GM12878 (cell line): ENCODE data around the gene IFNK. TPM values are rescaled to one million over a fixed set of nuclear protein-coding genes. Genes with fewer than 3 reads are reported as not detected.

Experiments
- ATF2 ChIP-seq: IDR thresholded peaks from 2 replicates; pipeline ENCODE4 v1.6.1; 2012; ENCODE audit warnings: low read length, inconsistent platforms
- BMI1 ChIP-seq: fragments of 450-650 bp; IDR thresholded peaks from 2 replicates; pipeline ENCODE4 v1.6.1; 2016; ENCODE audit warnings: mild to moderate bottlenecking, moderate library complexity, borderline replicate concordance
- BRCA1 ChIP-seq: IDR thresholded peaks from 2 replicates; pipeline ENCODE4 v1.6.1; 2011; ENCODE audit warnings: low read depth, low read length, improper control_type of control experiment
- CEBPB ChIP-seq, 2 experiments: fragments of 150-350 bp in 1 of 2; IDR thresholded peaks; 2 replicates each; pipeline ENCODE4 v1.6.1; 2012 to 2014; ENCODE audit warnings: low read depth in 2 of 2, low read length in 2 of 2, borderline replicate concordance in 1 of 2, inconsistent platforms in 1 of 2
- E4F1 ChIP-seq: fragments of 450-650 bp; IDR thresholded peaks from 2 replicates; pipeline ENCODE4 v1.6.1; 2018; ENCODE audit warnings: borderline replicate concordance, mild to moderate bottlenecking; ENCODE audit not compliant: partially characterized antibody
- ESRRA ChIP-seq: IDR thresholded peaks from 2 replicates; pipeline ENCODE4 v1.6.1; 2012; ENCODE audit warnings: mild to moderate bottlenecking, low read length, improper control_type of control experiment
- GABPA ChIP-seq: IDR thresholded peaks from 2 replicates; pipeline ENCODE4 v1.6.1; 2014; ENCODE audit warnings: antibody characterized with exemption, low read depth, mild to moderate bottlenecking, inconsistent platforms
- HSF1 ChIP-seq: fragments of 150-350 bp; IDR thresholded peaks from 2 replicates; pipeline ENCODE4 v1.6.1; 2014; ENCODE audit warnings: mild to moderate bottlenecking, low read depth, low read length
- IRF5 ChIP-seq: fragments of 450-650 bp; IDR thresholded peaks from 2 replicates; pipeline ENCODE4 v1.6.1; 2017; ENCODE audit warnings: borderline replicate concordance
- JUNB ChIP-seq: IDR thresholded peaks from 2 replicates; pipeline ENCODE4 v1.6.1; 2016; ENCODE audit warnings: antibody characterized with exemption, mild to moderate bottlenecking
- MTA2 ChIP-seq: fragments of 450-650 bp; IDR thresholded peaks from 2 replicates; pipeline ENCODE4 v1.6.1; 2016; ENCODE audit warnings: low read depth, mild to moderate bottlenecking, moderate library complexity
- MYB ChIP-seq: fragments of 150-350 bp; IDR thresholded peaks from 2 replicates; pipeline ENCODE4 v1.6.1; 2014; ENCODE audit warnings: mild to moderate bottlenecking, low read depth, low read length, borderline replicate concordance
- NFIC ChIP-seq: IDR thresholded peaks from 2 replicates; pipeline ENCODE4 v1.6.1; 2012; ENCODE audit warnings: low read depth, mild to moderate bottlenecking, inconsistent platforms, low read length, moderate library complexity
- NR2F1 ChIP-seq: fragments of 450-650 bp; conservative IDR thresholded peaks from 2 replicates; pipeline ENCODE4 v1.6.1; 2017; ENCODE audit warnings: mild to moderate bottlenecking
- PAX8 ChIP-seq: fragments of 450-650 bp; IDR thresholded peaks from 2 replicates; pipeline ENCODE4 v1.6.1; 2017; ENCODE audit warnings: mild to moderate bottlenecking, moderate library complexity
- POLR2AphosphoS2 ChIP-seq: IDR thresholded peaks from 2 replicates; pipeline ENCODE4 v1.6.1; 2011; ENCODE audit warnings: low read depth, mild to moderate bottlenecking, low read length, improper control_type of control experiment, moderate library complexity
- RFX5 ChIP-seq: IDR thresholded peaks from 2 replicates; pipeline ENCODE4 v1.6.1; 2011; ENCODE audit warnings: low read depth, low read length, improper control_type of control experiment
- SMARCA5 ChIP-seq: fragments of 450-650 bp; IDR thresholded peaks from 2 replicates; pipeline ENCODE4 v1.6.1; 2017; ENCODE audit warnings: mild to moderate bottlenecking
- SMC3 ChIP-seq: IDR thresholded peaks from 2 replicates; pipeline ENCODE4 v1.6.1; 2011; ENCODE audit warnings: low read length, improper control_type of control experiment, borderline replicate concordance
- SPI1 ChIP-seq: IDR thresholded peaks from 2 replicates; pipeline ENCODE4 v1.6.1; 2011; ENCODE audit warnings: low read depth, mild to moderate bottlenecking, low read length, moderate library complexity, borderline replicate concordance; ENCODE audit not compliant: insufficient read depth
- TCF3 ChIP-seq: IDR thresholded peaks from 2 replicates; pipeline ENCODE4 v1.6.1; 2012; ENCODE audit warnings: low read depth, mild to moderate bottlenecking, low read length, borderline replicate concordance; ENCODE audit not compliant: insufficient read depth
- WRNIP1 ChIP-seq: IDR thresholded peaks from 2 replicates; pipeline ENCODE4 v1.6.1; 2011; ENCODE audit warnings: low read depth, low read length, improper control_type of control experiment, borderline replicate concordance
- ZNF24 ChIP-seq: fragments of 450-650 bp; IDR thresholded peaks from 2 replicates; pipeline ENCODE4 v1.6.1; 2017; ENCODE audit warnings: antibody characterized with exemption, mild to moderate bottlenecking
- ZNF384 ChIP-seq: IDR thresholded peaks from 2 replicates; pipeline ENCODE4 v1.6.1; 2012; ENCODE audit warnings: low read depth, mild to moderate bottlenecking, low read length, improper control_type of control experiment, borderline replicate concordance
- polyA plus RNA-seq, 11 experiments: library from polyadenylated mRNA; depleted of rRNA in 4 of 11; unstranded in 6 of 11; stranded (reverse) in 5 of 11; fragments of >200 nt; fragmentation: Nextera tagmentation in 4 of 11; fragmentation: Illumina TruSeq in 1 of 11; extraction: Ambion mirVana in 4 of 11; extraction: Trizol in 1 of 11; gene quantifications; 1 replicate in 1 of 11; 2 replicates in 10 of 11; pipeline versions ENCODE4 v1.2.1 to v1.2.3, GENCODE V29; 2011 to 2016; ENCODE audit warnings: inconsistent platforms in 2 of 11, missing spikeins in 2 of 11, low read depth in 1 of 11
- total RNA-seq, 4 experiments: library from RNA; depleted of rRNA in 3 of 4; stranded (reverse); fragments of >200 nt in 3 of 4; fragmentation: Illumina TruSeq in 1 of 4; extraction: Trizol in 1 of 4; gene quantifications; 2 replicates each; pipeline versions ENCODE4 v1.2.1 to v1.2.3, GENCODE V29; 2013 to 2021

The IFNK gene
- total and polyA plus RNA-seq, 10 of the 15 experiments (the other 5 are each of a cell fraction or from before 2014, with no cell fraction given) = 0.06 TPM; not detected in 9

GRCh38 chr9:27489087-27489876 lies 34.8 kb upstream of the IFNK start (continued):
- TF ChIP-seq E4F1 = no peak
- TF ChIP-seq MTA2 = no peak
- TF ChIP-seq BMI1 = no peak
- peak; percentile 52; the same call in 1 of the 2 replicates for TF ChIP-seq ATF2
- no peak for TF ChIP-seq POLR2AphosphoS2
- peak; percentile 55; the same call in 1 of the 2 replicates for TF ChIP-seq ZNF384
- TF ChIP-seq SPI1 = no peak
- TF ChIP-seq WRNIP1 = no peak
- TF ChIP-seq GABPA = 0 out of 2 replicates have a peak, but pooled peaks have one; percentile 14
- TF ChIP-seq IRF5 = no peak
- no peak for TF ChIP-seq BRCA1
- no peak for TF ChIP-seq SMC3
- no peak for TF ChIP-seq HSF1
- no peak for TF ChIP-seq ESRRA
- TF ChIP-seq NR2F1 = no peak
- TF ChIP-seq TCF3 = peak; percentile 89; the same call in 1 of the 2 replicates
- TF ChIP-seq MYB = no peak
- TF ChIP-seq CEBPB (IDR thresholded peaks at IDR 0.05; ENCODE audit: borderline replicate concordance in 1 of 2, low read depth in 2 of 2, low read length in 2 of 2) = 0 out of 4 replicates have a peak, but pooled peaks of 1 of the 2 experiments have one; percentile 48
- TF ChIP-seq NFIC = peak; percentile 76
- TF ChIP-seq SMARCA5 = no peak
- no peak for TF ChIP-seq ZNF24
- no peak for TF ChIP-seq RFX5
- TF ChIP-seq JUNB = peak; percentile 29; the same call in 1 of the 2 replicates
- TF ChIP-seq PAX8 = no peak
